HL-60/S4 treated with retinoic acid at 250 ng/mL for 4 days and 3 days (cell line): ENCODE measurements around the gene MCC.
"Not testable (repeated sequence)": the region's sequence is repeated elsewhere in the genome, so short reads cannot be mapped to it uniquely, and the experiment has no call there.

Source experiments
- in situ Hi-C: fragments of 300-500 bp; cut with MboI; formaldehyde crosslinking; loops from 2 replicates; pipeline ENCODE4 v1.7.0; 2022; ENCODE audit warnings: low sequenced_read_pairs

Gene MCC

GRCh38 chr5:113091622-113092021 is 396.6 kb downstream of the MCC start:
- in situ Hi-C loops, result no loop called here

- in situ Hi-C loops, result no loop called here
Measured at GRCh38 chr5:113090336-113091106, 397.7 kb downstream of the MCC start.

- in situ Hi-C loops, result no loop called here
Measured at GRCh38 chr5:113089653-113090335, 398.5 kb downstream of the MCC start.

- in situ Hi-C loops, result no loop called here
Measured at GRCh38 chr5:113087976-113088514, 400.2 kb downstream of the MCC start.

- in situ Hi-C loops, result no loop called here
Measured at GRCh38 chr5:113085880-113086409, 402.3 kb downstream of the MCC start.

GRCh38 chr5:113085084-113085414 is 403.2 kb downstream of the MCC start:
- in situ Hi-C loops, result no loop called here

GRCh38 chr5:113084402-113085083 is 403.7 kb downstream of the MCC start:
- in situ Hi-C loops, result no loop called here

GRCh38 chr5:113083481-113083880 is 404.8 kb downstream of the MCC start:
- in situ Hi-C loops, result no loop called here

- in situ Hi-C loops, result no loop called here
Measured at GRCh38 chr5:113082547-113082905, 405.7 kb downstream of the MCC start.

GRCh38 chr5:113081881-113082546 is 406.2 kb downstream of the MCC start:
- in situ Hi-C loops, result no loop called here

GRCh38 chr5:113081091-113081839 is 407.0 kb downstream of the MCC start:
- in situ Hi-C loops, result no loop called here

GRCh38 chr5:113076649-113077048 is 411.6 kb downstream of the MCC start:
- in situ Hi-C loops, result not testable (repeated sequence)

GRCh38 chr5:113075019-113075418 is 413.2 kb downstream of the MCC start:
- in situ Hi-C loops, result no loop called here

GRCh38 chr5:113073629-113074034 is 414.6 kb downstream of the MCC start:
- in situ Hi-C loops, result not testable (repeated sequence)

GRCh38 chr5:113071401-113071800 is 416.9 kb downstream of the MCC start:
- in situ Hi-C loops, result no loop called here

GRCh38 chr5:113070901-113071300 is 417.4 kb downstream of the MCC start:
- in situ Hi-C loops, result no loop called here

GRCh38 chr5:113068559-113068958 is 419.7 kb downstream of the MCC start:
- in situ Hi-C loops, result no loop called here

GRCh38 chr5:113067635-113068344 is 420.5 kb downstream of the MCC start:
- in situ Hi-C loops, result no loop called here

- in situ Hi-C loops, result no loop called here
Measured at GRCh38 chr5:113065626-113066025, 422.6 kb downstream of the MCC start.

GRCh38 chr5:113064806-113065205 is 423.4 kb downstream of the MCC start:
- in situ Hi-C loops, result no loop called here
